Esophagus squamous epithelium (tissue), 5 donors: ENCODE data around the gene LMF1. TPM values are rescaled to one million over a fixed set of nuclear protein-coding genes. Genes with fewer than 3 reads are reported as not detected.
A peak's percentile ranks its signal among the peaks of the same experiment; 100 is the strongest.

Experiments used
- DNase-seq: peaks from one replicate; lab custom pipeline; 2025; lab: John Stamatoyannopoulos, UW
- H3K27ac ChIP-seq, 4 donors: fragments of 200-600 bp; sonication (generic); one replicate each; pipeline ENCODE4 v1.5.1; 2016 to 2019; ENCODE audit warnings: mild to moderate bottlenecking in 1 of 4
- H3K27me3 ChIP-seq, 4 donors: fragments of 200-600 bp; sonication (generic); 1 replicate in 3 of 4; 2 replicates in 1 of 4; pipeline versions ENCODE4 v1.5.1 to v1.6.0; 2017 to 2021; ENCODE audit warnings: antibody characterized with exemption in 1 of 4
- H3K36me3 ChIP-seq, 3 donors: fragments of 200-600 bp; sonication (generic); one replicate each; pipeline ENCODE4 v1.5.1; 2016 to 2019
- H3K4me1 ChIP-seq, 3 donors: fragments of 200-600 bp; sonication (generic); one replicate each; pipeline ENCODE4 v1.5.1; 2017 to 2019
- H3K4me3 ChIP-seq, 4 donors: fragments of 200-600 bp; sonication (generic); 1 replicate in 3 of 4; 2 replicates in 1 of 4; pipeline ENCODE4 v1.5.1; 2016 to 2019; ENCODE audit warnings: mild to moderate bottlenecking in 2 of 4, moderate library complexity in 1 of 4
- H3K9me3 ChIP-seq, 3 donors: fragments of 200-600 bp; sonication (generic); one replicate each; pipeline ENCODE4 v1.5.1; 2016 to 2019
- POLR2A ChIP-seq, 4 donors: fragments of 450-650 bp; IDR thresholded peaks; one replicate each; pipeline ENCODE4 v1.6.1; 2017; ENCODE audit warnings: antibody characterized with exemption in 4 of 4, mild to moderate bottlenecking in 4 of 4, moderate library complexity in 3 of 4
- WGBS, 2 donors: methylation state at CpG; one replicate each; pipeline ENCODE4 v1.1.5; 2018; 5-methylcytosine and 5-hydroxymethylcytosine counted together
- intact Hi-C: fragments of 100-400 bp; cut with DNase I; formaldehyde crosslinking; loops from one replicate; pipeline ENCODE4 v1.15.0; 2022
- total RNA-seq, 4 donors: library from RNA; depleted of rRNA; stranded (reverse); fragments of >200 nt; gene quantifications; one replicate each; pipeline ENCODE4 v1.1.0, GENCODE V29; 2016
- TF ChIP-seq, protein P1 (sequence below), 6 experiments: fragments of 450-650 bp in 4 of 6; fragments of 200-600 bp in 2 of 6; sonication (generic) in 2 of 6; IDR thresholded peaks; one replicate each; pipeline ENCODE4 v1.5.1; 2016 to 2019; ENCODE audit warnings: antibody characterized with exemption in 6 of 6, mild to moderate bottlenecking in 4 of 6, moderate library complexity in 4 of 6
- donor health status: DM: yes; HTN: yes; CAD: no.

LMF1 gene
- total RNA-seq, 4 donors from 2014 or later: 13.3 to 34.4 (median 23.8) TPM

DNA sequence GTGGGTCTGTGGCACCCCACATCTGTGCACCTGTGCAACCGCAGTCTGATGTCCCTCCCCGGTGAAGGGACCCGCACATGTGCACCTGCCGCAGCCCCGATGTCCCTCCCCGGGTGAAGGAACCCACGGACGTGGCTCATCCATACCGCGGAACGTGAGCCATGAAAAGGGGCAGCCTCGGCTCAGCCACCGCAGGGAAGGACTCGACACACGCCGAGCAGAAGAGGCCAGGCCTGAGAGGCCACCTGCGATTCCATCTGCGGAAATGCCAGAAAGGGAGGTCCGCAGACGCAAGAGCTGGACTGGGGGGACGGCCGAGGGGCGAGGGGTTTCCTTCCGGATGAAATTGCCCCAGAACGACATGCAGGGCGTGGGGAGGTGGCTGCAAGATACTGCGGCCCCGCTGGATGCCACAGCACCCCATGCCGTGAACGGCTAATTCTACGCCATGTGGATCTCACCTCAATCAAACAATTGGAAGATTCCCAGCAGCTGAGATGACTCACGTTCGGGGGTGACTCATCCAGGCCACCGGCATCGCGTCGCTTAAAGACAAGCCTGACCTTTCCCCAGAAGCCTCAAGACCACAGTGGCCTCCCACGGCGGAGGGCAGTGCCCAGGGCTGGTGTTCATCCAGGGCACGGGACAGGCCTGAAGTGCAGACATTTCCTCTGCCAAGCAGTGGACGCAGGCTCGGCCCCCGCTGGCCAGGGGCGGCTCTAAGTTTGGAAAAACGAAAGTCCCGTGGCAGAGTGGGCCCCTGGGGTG lies 31.8 kb upstream of the LMF1 start:
- intact Hi-C loops: no loop called here
- Histone ChIP-seq H3K4me3 (peak overlapping the region in 1 of 4 donors; percentile 44), H3K36me3 (no peaks in the 10 kb centered on the region), H3K27ac (no peak overlapping the region), H3K9me3 (no peaks in the 10 kb centered on the region), H3K27me3 (peaks cover 0 to 82% (median 0%) of the 10 kb centered on the region in 4 donors), H3K4me1 (peaks cover 9 to 28% (median 15%) of the 10 kb centered on the region in 3 donors)
- no peak for DNase-seq
- TF ChIP-seq POLR2A (IDR thresholded peaks at IDR 0.05): no peak
- TF ChIP-seq, protein P1, sequence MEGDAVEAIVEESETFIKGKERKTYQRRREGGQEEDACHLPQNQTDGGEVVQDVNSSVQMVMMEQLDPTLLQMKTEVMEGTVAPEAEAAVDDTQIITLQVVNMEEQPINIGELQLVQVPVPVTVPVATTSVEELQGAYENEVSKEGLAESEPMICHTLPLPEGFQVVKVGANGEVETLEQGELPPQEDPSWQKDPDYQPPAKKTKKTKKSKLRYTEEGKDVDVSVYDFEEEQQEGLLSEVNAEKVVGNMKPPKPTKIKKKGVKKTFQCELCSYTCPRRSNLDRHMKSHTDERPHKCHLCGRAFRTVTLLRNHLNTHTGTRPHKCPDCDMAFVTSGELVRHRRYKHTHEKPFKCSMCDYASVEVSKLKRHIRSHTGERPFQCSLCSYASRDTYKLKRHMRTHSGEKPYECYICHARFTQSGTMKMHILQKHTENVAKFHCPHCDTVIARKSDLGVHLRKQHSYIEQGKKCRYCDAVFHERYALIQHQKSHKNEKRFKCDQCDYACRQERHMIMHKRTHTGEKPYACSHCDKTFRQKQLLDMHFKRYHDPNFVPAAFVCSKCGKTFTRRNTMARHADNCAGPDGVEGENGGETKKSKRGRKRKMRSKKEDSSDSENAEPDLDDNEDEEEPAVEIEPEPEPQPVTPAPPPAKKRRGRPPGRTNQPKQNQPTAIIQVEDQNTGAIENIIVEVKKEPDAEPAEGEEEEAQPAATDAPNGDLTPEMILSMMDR (IDR thresholded peaks at IDR 0.05): no peak
- WGBS, 2 donors: 68 to 75% methylated on average over 18 to 30 of the region's 46 CpGs

DNA sequence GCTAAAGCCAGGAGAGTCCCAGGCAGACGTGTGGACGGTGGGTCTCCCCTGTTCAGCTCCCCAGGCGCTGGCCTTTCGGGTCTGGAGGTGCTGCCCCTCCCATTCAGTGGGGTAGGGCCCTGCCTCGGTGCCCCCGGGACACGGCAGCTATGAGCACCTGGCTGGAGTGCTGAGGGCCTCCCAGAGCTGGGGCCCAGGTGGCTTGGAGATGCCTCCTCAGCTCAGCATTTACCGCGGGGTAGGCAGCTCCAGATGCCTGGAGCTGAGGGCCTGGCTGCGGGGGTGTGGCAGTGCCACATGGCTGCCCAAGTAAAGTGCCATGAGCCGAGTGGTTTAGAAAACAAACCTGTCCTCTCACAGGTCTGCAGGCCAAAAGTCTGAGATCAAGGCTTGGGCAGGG lies 30.3 kb upstream of the LMF1 start:
- H3K9me3 ChIP-seq: no peaks in the 10 kb centered on the region
- H3K27ac ChIP-seq: no peak overlapping the region
- TF ChIP-seq POLR2A (IDR thresholded peaks at IDR 0.05): no peak
- TF ChIP-seq, protein P1 (IDR thresholded peaks at IDR 0.05): no peak
- intact Hi-C loops: no loop called here
- H3K4me3 ChIP-seq: no peak overlapping the region
- WGBS, 2 donors: no CpG with 5 or more reads among the region's 11 CpGs
- no peaks in the 10 kb centered on the region for H3K36me3 ChIP-seq
- peaks cover 9 to 29% (median 19%) of the 10 kb centered on the region in 3 donors for H3K4me1 ChIP-seq
- no peak for DNase-seq
- peaks cover 0 to 82% (median 0%) of the 10 kb centered on the region in 4 donors for H3K27me3 ChIP-seq

DNA sequence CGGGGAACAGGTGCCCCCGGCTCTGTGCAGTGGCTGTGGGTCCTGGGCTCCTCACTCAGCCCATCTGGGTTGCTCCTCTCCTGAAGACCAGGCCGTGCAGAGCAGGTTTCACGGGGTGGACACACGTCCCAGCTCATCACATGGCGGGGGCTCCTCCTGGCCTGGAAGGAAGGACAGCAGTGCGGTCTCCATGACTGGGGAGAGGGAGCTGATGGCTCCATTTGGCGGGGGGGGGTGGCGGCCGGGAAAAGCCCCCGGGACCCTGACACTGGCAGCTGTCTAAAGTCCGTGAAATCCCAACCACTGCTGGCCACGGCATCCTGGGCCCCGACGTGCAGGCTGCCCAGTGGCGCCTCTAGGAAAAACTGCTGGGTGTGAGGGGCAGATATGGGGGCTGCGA lies 29.8 kb upstream of the LMF1 start:
- Histone ChIP-seq H3K27me3 (peaks cover 0 to 87% (median 0%) of the 10 kb centered on the region in 4 donors), H3K4me3 (no peak overlapping the region), H3K9me3 (peaks cover 0 to 3% (median 3%) of the 10 kb centered on the region in 3 donors), H3K4me1 (peaks cover 9 to 29% (median 19%) of the 10 kb centered on the region in 3 donors), H3K36me3 (no peaks in the 10 kb centered on the region), H3K27ac (no peak overlapping the region)
- no peak for DNase-seq
- 80 to 100% methylated on average over 1 to 4 of the region's 17 CpGs for WGBS, 2 donors
- TF ChIP-seq, protein P1 (IDR thresholded peaks at IDR 0.05): no peak
- TF ChIP-seq POLR2A (IDR thresholded peaks at IDR 0.05): no peak
- intact Hi-C loops: no loop called here

DNA sequence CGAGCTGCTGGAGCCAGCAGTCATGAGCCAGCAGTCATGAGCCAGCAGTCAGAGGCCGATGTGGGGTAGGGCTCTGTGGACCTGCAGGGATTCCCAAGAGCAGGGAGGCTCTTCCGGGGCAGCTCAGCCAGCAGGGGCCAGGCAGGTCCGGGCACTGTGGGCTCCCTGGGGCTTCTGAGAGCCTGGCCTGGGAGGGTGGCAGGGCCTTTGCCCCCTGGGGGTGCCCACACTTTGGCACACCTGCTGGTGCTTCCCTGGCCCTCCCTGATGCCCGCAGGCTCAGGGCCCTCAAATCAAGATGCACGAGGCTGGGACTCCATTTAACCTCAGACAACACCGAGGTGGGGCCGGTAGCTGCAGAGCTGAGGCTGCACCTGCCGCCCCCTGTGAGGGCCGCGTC lies 28.9 kb upstream of the LMF1 start:
- TF ChIP-seq, protein P1 (IDR thresholded peaks at IDR 0.05): no peak
- TF ChIP-seq POLR2A (IDR thresholded peaks at IDR 0.05): no peak
- Histone ChIP-seq H3K27ac (no peak overlapping the region), H3K9me3 (peaks cover 0 to 12% (median 11%) of the 10 kb centered on the region in 3 donors), H3K36me3 (no peaks in the 10 kb centered on the region), H3K27me3 (peaks cover 0 to 95% (median 0%) of the 10 kb centered on the region in 4 donors), H3K4me3 (no peak overlapping the region), H3K4me1 (peaks cover 9 to 29% (median 19%) of the 10 kb centered on the region in 3 donors)
- 100% methylated on average over 3 of the region's 11 CpGs; no CpG with 5 or more reads in 1 of the 2 donors for WGBS, 2 donors
- no peak for DNase-seq
- intact Hi-C loops: no loop called here

DNA sequence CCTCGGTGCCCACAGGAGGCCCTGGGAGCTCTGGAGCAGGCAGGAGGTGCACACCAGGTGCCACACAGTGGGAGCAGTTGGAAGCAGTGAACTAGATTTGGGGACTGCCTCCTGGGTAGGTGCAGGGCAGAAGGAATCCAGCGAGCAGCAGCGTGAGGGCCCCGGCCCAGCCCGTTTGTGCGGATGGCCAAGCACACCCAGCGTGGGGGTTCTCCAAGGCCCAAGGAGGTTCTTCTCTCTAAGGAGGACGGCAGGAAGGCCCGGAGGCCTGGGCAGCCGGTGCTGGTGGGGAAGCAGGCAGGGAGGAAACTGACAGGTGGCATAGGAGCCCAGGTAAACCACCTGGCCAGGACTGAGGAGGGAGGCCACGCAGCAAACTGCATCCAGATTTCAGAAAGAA lies 27.8 kb upstream of the LMF1 start:
- peaks cover 0 to 92% (median 0%) of the 10 kb centered on the region in 4 donors for H3K27me3 ChIP-seq
- DNase-seq: no peak
- TF ChIP-seq, protein P1 (IDR thresholded peaks at IDR 0.05): no peak
- TF ChIP-seq POLR2A (IDR thresholded peaks at IDR 0.05): no peak
- H3K4me3 ChIP-seq: no peak overlapping the region
- peaks cover 9 to 29% (median 19%) of the 10 kb centered on the region in 3 donors for H3K4me1 ChIP-seq
- H3K27ac ChIP-seq: no peak overlapping the region
- no peaks in the 10 kb centered on the region for H3K36me3 ChIP-seq
- intact Hi-C loops: no loop called here
- H3K9me3 ChIP-seq: peaks cover 0 to 17% (median 15%) of the 10 kb centered on the region in 3 donors
- 60 to 80% methylated on average over 3 to 9 of the region's 11 CpGs for WGBS, 2 donors
